GM18517 (cell line): ENCODE results near the gene MYBPC3.
"Not testable (repeated sequence)": the region's sequence is repeated elsewhere in the genome, so short reads cannot be mapped to it uniquely, and the experiment has no call there.

Source experiments
- ATAC-seq: cut with Tn5 transposase; IDR thresholded peaks from one replicate; pipeline ENCODE4 v1.9.1; 2021; ENCODE audit warnings: mild to moderate bottlenecking, moderate library complexity; ENCODE audit not compliant: unreplicated experiment

MYBPC3 gene

GRCh38 chr11:47340980-47341775 lies 11.3 kb downstream of the MYBPC3 start:
- ATAC-seq = no peak

GRCh38 chr11:47340010-47340409 lies 12.5 kb downstream of the MYBPC3 start:
- no peak for ATAC-seq

GRCh38 chr11:47338396-47339241 lies 13.9 kb downstream of the MYBPC3 start:
- ATAC-seq = no peak

- ATAC-seq = no peak
Measured at GRCh38 chr11:47337229-47337924, 15.1 kb downstream of the MYBPC3 start.

- no peak for ATAC-seq
Measured at GRCh38 chr11:47336595-47336994, 15.9 kb downstream of the MYBPC3 start.

- no peak for ATAC-seq
Measured at GRCh38 chr11:47335733-47336132, 16.8 kb downstream of the MYBPC3 start.

- not testable (repeated sequence) for ATAC-seq
Measured at GRCh38 chr11:47334699-47335411, 17.6 kb downstream of the MYBPC3 start.

- no peak for ATAC-seq
Measured at GRCh38 chr11:47333886-47334443, 18.5 kb downstream of the MYBPC3 start.

- ATAC-seq = no peak
Measured at GRCh38 chr11:47333526-47333845, 19.0 kb downstream of the MYBPC3 start.

GRCh38 chr11:47332791-47333525 lies 19.5 kb downstream of the MYBPC3 start:
- no peak for ATAC-seq

GRCh38 chr11:47332303-47332711 lies 20.2 kb downstream of the MYBPC3 start:
- ATAC-seq = no peak

GRCh38 chr11:47331454-47332302 lies 20.8 kb downstream of the MYBPC3 start:
- no peak for ATAC-seq

- no peak for ATAC-seq
Measured at GRCh38 chr11:47329987-47330931, 22.2 kb downstream of the MYBPC3 start.

- no peak for ATAC-seq
Measured at GRCh38 chr11:47329431-47329986, 23.0 kb downstream of the MYBPC3 start.

GRCh38 chr11:47328449-47329390 lies 23.8 kb downstream of the MYBPC3 start:
- no peak for ATAC-seq

GRCh38 chr11:47327949-47328348 lies 24.6 kb downstream of the MYBPC3 start:
- ATAC-seq = no peak
